Esophagus muscularis mucosa (tissue), 4 donors: ENCODE measurements around the gene SH3RF2. TPM values are rescaled to one million over a fixed set of nuclear protein-coding genes. Genes with fewer than 3 reads are reported as not detected.

Source experiments
- DNase-seq: peaks from one replicate; pipeline ENCODE4 v3.0.0-alpha.2; 2017; ENCODE audit errors: extremely low spot score
- H3K27ac ChIP-seq, 4 donors: fragments of 200-600 bp; sonication (generic); replicated peaks in 1 of 4; 1 replicate in 3 of 4; 2 replicates in 1 of 4; pipeline ENCODE4 v1.5.1; 2016 to 2019; ENCODE audit warnings: mild to moderate bottlenecking in 1 of 4
- H3K27me3 ChIP-seq, 4 donors: fragments of 200-600 bp; sonication (generic); one replicate each; pipeline versions ENCODE4 v1.5.1 to v1.6.0; 2016 to 2019
- H3K36me3 ChIP-seq, 4 donors: fragments of 200-600 bp; sonication (generic); one replicate each; pipeline ENCODE4 v1.5.1; 2016 to 2019
- H3K4me1 ChIP-seq, 4 donors: fragments of 200-600 bp; sonication (generic); one replicate each; pipeline ENCODE4 v1.5.1; 2016 to 2019
- H3K4me3 ChIP-seq, 4 donors: fragments of 200-600 bp; sonication (generic); 1 replicate in 2 of 4; 2 replicates in 2 of 4; pipeline ENCODE4 v1.5.1; 2016 to 2019; ENCODE audit warnings: mild to moderate bottlenecking in 4 of 4, moderate library complexity in 1 of 4
- H3K9me3 ChIP-seq, 4 donors: fragments of 200-600 bp; sonication (generic); 1 replicate in 3 of 4; 2 replicates in 1 of 4; pipeline ENCODE4 v1.5.1; 2016 to 2019
- CTCF ChIP-seq, 3 experiments: fragments of 200-600 bp in 2 of 3; fragments of 450-650 bp in 1 of 3; sonication (generic) in 2 of 3; IDR thresholded peaks; one replicate each; pipeline ENCODE4 v1.5.1; 2017 to 2019; ENCODE audit warnings: antibody characterized with exemption in 3 of 3, mild to moderate bottlenecking in 2 of 3, moderate library complexity in 1 of 3
- EP300 ChIP-seq: sonication (generic); formaldehyde crosslinking; IDR thresholded peaks from one replicate; pipeline ENCODE4 v1.6.1; 2017; ENCODE audit warnings: antibody characterized with exemption
- POLR2A ChIP-seq: fragments of 450-650 bp; IDR thresholded peaks from one replicate; pipeline ENCODE4 v1.6.1; 2017; ENCODE audit warnings: antibody characterized with exemption, moderate library complexity, mild to moderate bottlenecking, low read depth
- POLR2AphosphoS5 ChIP-seq, 2 donors: sonication (generic); formaldehyde crosslinking; IDR thresholded peaks; one replicate each; pipeline ENCODE4 v1.6.1; 2017; ENCODE audit warnings: antibody characterized with exemption in 2 of 2
- WGBS: methylation state at CpG from one replicate; pipeline ENCODE4 v1.1.5; 2018; 5-methylcytosine and 5-hydroxymethylcytosine counted together
- intact Hi-C: fragments of 100-400 bp; cut with DNase I; formaldehyde crosslinking; loops from one replicate; pipeline ENCODE4 v1.15.1; 2023
- total RNA-seq, 4 donors: library from RNA; depleted of rRNA; stranded (reverse); fragments of >200 nt; gene quantifications; one replicate each; pipeline versions ENCODE4 v1.1.0 to v1.2.1, GENCODE V29; 2016

SH3RF2 gene
- total RNA-seq, 4 donors from 2014 or later, result 0.66 to 2.1 (median 1.5) TPM

GRCh38 chr5:145937432-145938250 is 1.3 kb downstream of the SH3RF2 start:
- DNase-seq, result no peak
- Histone ChIP-seq H3K4me3 (peak overlapping the region in 1 of 4 donors; percentile 23), H3K27me3 (no peaks in the 10 kb centered on the region), H3K9me3 (no peaks in the 10 kb centered on the region), H3K27ac (peak overlapping the region in 1 of 4 donors; percentile 39), H3K4me1 (peaks cover 5 to 28% (median 24%) of the 10 kb centered on the region in 4 donors), H3K36me3 (no peaks in the 10 kb centered on the region)
- intact Hi-C loops, result no loop called here
- 78% methylated on average over 17 of the region's 23 CpGs for WGBS
- no peak for TF ChIP-seq POLR2AphosphoS5 (IDR thresholded peaks at IDR 0.05)
- TF ChIP-seq CTCF (IDR thresholded peaks at IDR 0.05), result no peak
- no peak for TF ChIP-seq EP300
- no peak for TF ChIP-seq POLR2A

- WGBS, result 62% methylated on average over 11 of the region's 11 CpGs
- DNase-seq, result no peak
- no peaks in the 10 kb centered on the region for H3K9me3 ChIP-seq
- H3K36me3 ChIP-seq, result no peaks in the 10 kb centered on the region
- H3K4me1 ChIP-seq, result peaks cover 5 to 28% (median 24%) of the 10 kb centered on the region in 4 donors
- no peaks in the 10 kb centered on the region for H3K27me3 ChIP-seq
- H3K27ac ChIP-seq, result no peak overlapping the region
- no peak for TF ChIP-seq POLR2AphosphoS5 (IDR thresholded peaks at IDR 0.05)
- TF ChIP-seq POLR2A, result no peak
- TF ChIP-seq EP300, result no peak
- no peak for TF ChIP-seq CTCF (IDR thresholded peaks at IDR 0.05)
- H3K4me3 ChIP-seq, result no peak overlapping the region
- intact Hi-C loops, result no loop called here
Measured at GRCh38 chr5:145938776-145939539, 2.6 kb downstream of the SH3RF2 start.

GRCh38 chr5:145939540-145940065 is 3.2 kb downstream of the SH3RF2 start:
- Histone ChIP-seq H3K27ac (no peak overlapping the region), H3K4me1 (peaks cover 5 to 28% (median 24%) of the 10 kb centered on the region in 4 donors), H3K27me3 (no peaks in the 10 kb centered on the region), H3K36me3 (no peaks in the 10 kb centered on the region), H3K9me3 (no peaks in the 10 kb centered on the region), H3K4me3 (no peak overlapping the region)
- intact Hi-C loops, result no loop called here
- TF ChIP-seq POLR2AphosphoS5 (IDR thresholded peaks at IDR 0.05) (no peak), POLR2A (no peak), CTCF (IDR thresholded peaks at IDR 0.05) (no peak), EP300 (no peak)
- DNase-seq, result no peak
- WGBS, result 95% methylated on average over 4 of the region's 4 CpGs

GRCh38 chr5:145941096-145941447 is 4.7 kb downstream of the SH3RF2 start:
- Histone ChIP-seq H3K36me3 (no peaks in the 10 kb centered on the region), H3K27ac (no peak overlapping the region), H3K9me3 (no peaks in the 10 kb centered on the region), H3K27me3 (no peaks in the 10 kb centered on the region), H3K4me1 (peaks cover 10 to 19% (median 14%) of the 10 kb centered on the region in 4 donors), H3K4me3 (no peak overlapping the region)
- intact Hi-C loops, result no loop called here
- DNase-seq, result no peak
- TF ChIP-seq POLR2AphosphoS5 (IDR thresholded peaks at IDR 0.05) (no peak), EP300 (no peak), POLR2A (no peak)
- WGBS, result 91% methylated on average over 2 of the region's 2 CpGs
